Measurements from ENCODE around the gene MTM1. TPM values are rescaled to one million over a fixed set of nuclear protein-coding genes. Genes with fewer than 3 reads are reported as not detected.
A peak's percentile ranks its signal among the peaks of the same experiment; 100 is the strongest.

Gene MTM1
- polyA plus RNA-seq, 2 of the 4 experiments (the other 2 are of a cell fraction) = 8.5 to 9.0 TPM

GRCh38 chrX:150526692-150527091 lies 41.7 kb upstream of the MTM1 start:
- 51% methylated on average over 6 of the region's 7 CpGs for WGBS (ENCODE audit: missing lambda C conversion rate)
- no peaks in the 10 kb centered on the region for H3K9me3 ChIP-seq
- POLR2A ChIA-PET = no interaction called here
- H3K4me2 ChIP-seq = no peak overlapping the region
- CTCF ChIA-PET = interaction anchor here (0.9 to 1.0 kb wide), 2 partner anchors 9 to 29 kb away, joined by 3 read pairs; no protein-coding TSS in a partner anchor
- TF ChIP-seq HOXA7 (CRISPR knock-in tag; IDR thresholded peaks at IDR 0.05) = no peak
- no peak for TF ChIP-seq RARB (CRISPR knock-in tag; IDR thresholded peaks at IDR 0.05)
- no peak for TF ChIP-seq HOXB5 (CRISPR knock-in tag; IDR thresholded peaks at IDR 0.05)
- no peak for TF ChIP-seq POLR2A (IDR thresholded peaks at IDR 0.05; ENCODE audit: low read length)
- no peak for TF ChIP-seq MAX (IDR thresholded peaks at IDR 0.05)
- TF ChIP-seq PBX3 (IDR thresholded peaks at IDR 0.05) = no peak
- no peak for TF ChIP-seq EP300 (IDR thresholded peaks at IDR 0.05)
- no peak for TF ChIP-seq RNF2 (IDR thresholded peaks at IDR 0.05; ENCODE audit: borderline replicate concordance, low read depth)
- no peak for TF ChIP-seq CHD4 (IDR thresholded peaks at IDR 0.05; ENCODE audit: borderline replicate concordance)
- TF ChIP-seq FOXS1 (CRISPR knock-in tag; IDR thresholded peaks at IDR 0.05) = no peak
- no peak for TF ChIP-seq GATA3 (IDR thresholded peaks at IDR 0.05; ENCODE audit: borderline replicate concordance)
- TF ChIP-seq MAZ (IDR thresholded peaks at IDR 0.05; ENCODE audit: borderline replicate concordance, low read depth, low read length) = no peak
- no peak for TF ChIP-seq TP53 (CRISPR knock-in tag; IDR thresholded peaks at IDR 0.05)
- no peak for TF ChIP-seq SMC3 (IDR thresholded peaks at IDR 0.05)
- TF ChIP-seq HEYL (CRISPR knock-in tag; IDR thresholded peaks at IDR 0.05) = no peak
- no peak for DNase-seq (ENCODE audit: low read depth in 1 of 2, low spot score in 1 of 2)
- no peak overlapping the region for H3K27ac ChIP-seq
- H3K4me1 ChIP-seq = no peaks in the 10 kb centered on the region
- no peak for ATAC-seq
- FAIRE-seq = peak; percentile 84
- H3K4me3 ChIP-seq = no peak overlapping the region

- no peak for FAIRE-seq
- Histone ChIP-seq H3K4me1 (no peaks in the 10 kb centered on the region), H3K4me2 (no peak overlapping the region), H3K27ac (no peak overlapping the region), H3K4me3 (no peak overlapping the region), H3K9me3 (no peaks in the 10 kb centered on the region)
- ChIA-PET POLR2A (no interaction called here), CTCF (interaction anchor here (0.9 to 1.0 kb wide), 2 partner anchors 10 to 29 kb away, joined by 3 read pairs; no protein-coding TSS in a partner anchor)
- ATAC-seq = no peak
- 70% methylated on average over 3 of the region's 3 CpGs for WGBS (ENCODE audit: missing lambda C conversion rate)
- no peak for TF ChIP-seq HOXB13 (CRISPR knock-in tag; IDR thresholded peaks at IDR 0.05; ENCODE audit: low read depth)
- no peak for TF ChIP-seq FOSL2 (IDR thresholded peaks at IDR 0.05)
- no peak for TF ChIP-seq FOSL2 (CRISPR knock-in tag; IDR thresholded peaks at IDR 0.05)
- TF ChIP-seq GATA3 (IDR thresholded peaks at IDR 0.05; ENCODE audit: borderline replicate concordance) = no peak
- TF ChIP-seq HOXA7 (CRISPR knock-in tag; IDR thresholded peaks at IDR 0.05) = no peak
- no peak for TF ChIP-seq TFCP2L1 (CRISPR knock-in tag; IDR thresholded peaks at IDR 0.05)
- TF ChIP-seq MAFK (IDR thresholded peaks at IDR 0.05; ENCODE audit: partially characterized antibody) = no peak
- no peak for TF ChIP-seq MAZ (IDR thresholded peaks at IDR 0.05; ENCODE audit: borderline replicate concordance, low read depth, low read length)
- no peak for TF ChIP-seq BHLHE40 (IDR thresholded peaks at IDR 0.05; ENCODE audit: low read depth, low read length)
- no peak for TF ChIP-seq JUNB (IDR thresholded peaks at IDR 0.05)
- TF ChIP-seq JUN (IDR thresholded peaks at IDR 0.05) = no peak
- no peak for TF ChIP-seq TP53 (CRISPR knock-in tag; IDR thresholded peaks at IDR 0.05)
- TF ChIP-seq MYC (IDR thresholded peaks at IDR 0.05; ENCODE audit: borderline replicate concordance, low read length) = no peak
- no peak for TF ChIP-seq HOXB5 (CRISPR knock-in tag; IDR thresholded peaks at IDR 0.05)
- no peak for TF ChIP-seq RFX5 (IDR thresholded peaks at IDR 0.05)
- TF ChIP-seq HEYL (CRISPR knock-in tag; IDR thresholded peaks at IDR 0.05) = no peak
- TF ChIP-seq POLR2A (IDR thresholded peaks at IDR 0.05; ENCODE audit: low read length) = no peak
- no peak for TF ChIP-seq HES2 (IDR thresholded peaks at IDR 0.05)
- TF ChIP-seq CHD2 (IDR thresholded peaks at IDR 0.05; ENCODE audit: low read length, partially characterized antibody) = no peak
- DNase-seq (ENCODE audit: low read depth in 1 of 2, low spot score in 1 of 2) = no peak
Measured at GRCh38 chrX:150527108-150527507, 41.3 kb upstream of the MTM1 start.

Measured in A549 (cell line).